ENCODE measurements around the gene CRB2. TPM values are rescaled to one million over a fixed set of nuclear protein-coding genes. Genes with fewer than 3 reads are reported as not detected.

CRB2 gene
- total RNA-seq, 2 experiments from 2014 or later = not detected

GRCh38 chr9:123425261-123425821, 69.3 kb downstream of the CRB2 start:
- no peaks in the 10 kb centered on the region for H3K9me3 Mint-ChIP-seq
- ATAC-seq (ENCODE audit: poor library complexity) (no peak), DNase-seq (no peak)
- H3K4me3 ChIP-seq (ENCODE audit: low read length) = no peak overlapping the region
- H3K4me1 ChIP-seq (ENCODE audit: insufficient read depth, low read length) = no peaks in the 10 kb centered on the region
- no peak overlapping the region for H3K4me3 Mint-ChIP-seq
- H3K36me3 ChIP-seq (ENCODE audit: insufficient read depth, low read length) = peaks cover 9% of the 10 kb centered on the region
- TF ChIP-seq, protein P1, sequence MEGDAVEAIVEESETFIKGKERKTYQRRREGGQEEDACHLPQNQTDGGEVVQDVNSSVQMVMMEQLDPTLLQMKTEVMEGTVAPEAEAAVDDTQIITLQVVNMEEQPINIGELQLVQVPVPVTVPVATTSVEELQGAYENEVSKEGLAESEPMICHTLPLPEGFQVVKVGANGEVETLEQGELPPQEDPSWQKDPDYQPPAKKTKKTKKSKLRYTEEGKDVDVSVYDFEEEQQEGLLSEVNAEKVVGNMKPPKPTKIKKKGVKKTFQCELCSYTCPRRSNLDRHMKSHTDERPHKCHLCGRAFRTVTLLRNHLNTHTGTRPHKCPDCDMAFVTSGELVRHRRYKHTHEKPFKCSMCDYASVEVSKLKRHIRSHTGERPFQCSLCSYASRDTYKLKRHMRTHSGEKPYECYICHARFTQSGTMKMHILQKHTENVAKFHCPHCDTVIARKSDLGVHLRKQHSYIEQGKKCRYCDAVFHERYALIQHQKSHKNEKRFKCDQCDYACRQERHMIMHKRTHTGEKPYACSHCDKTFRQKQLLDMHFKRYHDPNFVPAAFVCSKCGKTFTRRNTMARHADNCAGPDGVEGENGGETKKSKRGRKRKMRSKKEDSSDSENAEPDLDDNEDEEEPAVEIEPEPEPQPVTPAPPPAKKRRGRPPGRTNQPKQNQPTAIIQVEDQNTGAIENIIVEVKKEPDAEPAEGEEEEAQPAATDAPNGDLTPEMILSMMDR (IDR thresholded peaks at IDR 0.05) = no peak
- intact Hi-C loops (cut with DNase I, micrococcal nuclease) = no loop called here
- ChIA-PET CTCF (no interaction called here), POLR2A (no interaction called here)
- H3K27ac Mint-ChIP-seq = no peak overlapping the region
- no peak overlapping the region for H3K27ac ChIP-seq (ENCODE audit: low read depth in 1 of 2, low read length in 2 of 2)
- no peaks in the 10 kb centered on the region for H3K27me3 Mint-ChIP-seq
- no peaks in the 10 kb centered on the region for H3K4me1 Mint-ChIP-seq (ENCODE audit: low read depth)
- H3K9me3 ChIP-seq (ENCODE audit: control insufficient read depth in 1 of 2, insufficient read depth in 1 of 2, low read length in 2 of 2) = no peaks in the 10 kb centered on the region
- H3K27me3 ChIP-seq (ENCODE audit: control insufficient read depth in 1 of 2, insufficient read depth in 2 of 2, low read length in 2 of 2) = no peaks in the 10 kb centered on the region
- H3K36me3 Mint-ChIP-seq (ENCODE audit: low read depth) = peaks cover 50% of the 10 kb centered on the region

DNA sequence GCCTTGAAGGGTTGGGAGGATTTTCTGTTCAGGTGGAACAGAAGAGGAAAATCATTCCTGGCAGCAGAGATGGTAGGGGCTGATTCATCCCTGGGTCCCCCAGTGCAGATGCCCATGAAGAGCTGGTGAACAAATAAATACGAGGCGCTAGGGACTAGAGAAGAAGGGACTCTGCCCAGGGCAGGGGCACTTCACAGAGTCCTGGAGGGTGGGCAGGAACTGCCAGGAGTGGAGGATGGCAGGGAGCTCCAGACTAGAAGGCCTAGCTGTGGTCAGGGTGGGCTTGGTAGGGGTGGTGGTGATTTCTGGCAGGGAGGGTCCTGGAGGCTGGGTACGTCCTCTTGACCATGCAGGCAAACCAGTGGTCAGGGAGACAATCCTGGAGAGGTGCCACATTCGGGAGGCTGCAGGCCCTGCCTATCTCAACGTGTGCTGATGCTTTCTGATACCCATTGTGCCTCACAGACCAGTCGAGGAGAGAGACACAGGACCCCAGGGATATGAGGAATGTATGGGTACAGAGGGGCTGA, 69.9 kb downstream of the CRB2 start:
- TF ChIP-seq, protein P1 (IDR thresholded peaks at IDR 0.05) = no peak
- no peak overlapping the region for H3K4me3 Mint-ChIP-seq
- no peak overlapping the region for H3K27ac Mint-ChIP-seq
- no peaks in the 10 kb centered on the region for H3K27me3 Mint-ChIP-seq
- H3K9me3 Mint-ChIP-seq = no peaks in the 10 kb centered on the region
- POLR2A ChIA-PET = no interaction called here
- Histone ChIP-seq H3K9me3 (ENCODE audit: control insufficient read depth in 1 of 2, insufficient read depth in 1 of 2, low read length in 2 of 2) (no peaks in the 10 kb centered on the region), H3K27me3 (ENCODE audit: control insufficient read depth in 1 of 2, insufficient read depth in 2 of 2, low read length in 2 of 2) (no peaks in the 10 kb centered on the region), H3K4me3 (ENCODE audit: low read length) (no peak overlapping the region), H3K36me3 (ENCODE audit: insufficient read depth, low read length) (peaks cover 10% of the 10 kb centered on the region), H3K27ac (ENCODE audit: low read depth in 1 of 2, low read length in 2 of 2) (no peak overlapping the region), H3K4me1 (ENCODE audit: insufficient read depth, low read length) (no peaks in the 10 kb centered on the region)
- ATAC-seq (ENCODE audit: poor library complexity) (no peak), DNase-seq (no peak)
- CTCF ChIA-PET = no interaction called here
- intact Hi-C loops (cut with DNase I, micrococcal nuclease) = no loop called here
- no peaks in the 10 kb centered on the region for H3K4me1 Mint-ChIP-seq (ENCODE audit: low read depth)
- H3K36me3 Mint-ChIP-seq (ENCODE audit: low read depth) = peaks cover 54% of the 10 kb centered on the region

DNA sequence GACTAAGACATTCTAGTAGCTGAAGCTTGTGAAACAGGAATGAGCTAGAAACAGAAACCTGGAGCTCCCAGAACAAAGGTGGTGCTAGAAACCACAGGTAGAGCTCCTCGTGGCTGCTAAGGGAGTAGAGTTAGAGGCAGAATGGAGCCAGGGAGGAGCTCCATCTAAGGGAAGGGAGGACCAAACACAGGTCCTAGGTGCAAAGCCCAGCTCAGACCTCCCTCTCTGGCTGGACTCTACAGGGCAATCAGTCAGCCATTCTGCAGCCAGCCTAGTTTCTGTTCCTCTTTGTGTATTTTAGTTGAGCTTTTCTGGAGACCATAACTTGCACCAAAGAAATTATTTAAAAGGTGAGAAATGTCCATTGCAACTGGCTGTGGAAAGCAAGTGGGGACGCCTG, 70.4 kb downstream of the CRB2 start:
- H3K27ac ChIP-seq (ENCODE audit: low read depth in 1 of 2, low read length in 2 of 2) = no peak overlapping the region
- ATAC-seq (ENCODE audit: poor library complexity) (no peak), DNase-seq (no peak)
- TF ChIP-seq, protein P1 (IDR thresholded peaks at IDR 0.05) = no peak
- CTCF ChIA-PET = no interaction called here
- Mint-ChIP-seq H3K27me3 (no peaks in the 10 kb centered on the region), H3K4me3 (no peak overlapping the region), H3K4me1 (ENCODE audit: low read depth) (no peaks in the 10 kb centered on the region), H3K9me3 (no peaks in the 10 kb centered on the region), H3K36me3 (ENCODE audit: low read depth) (peaks cover 59% of the 10 kb centered on the region), H3K27ac (no peak overlapping the region)
- no peaks in the 10 kb centered on the region for H3K9me3 ChIP-seq (ENCODE audit: control insufficient read depth in 1 of 2, insufficient read depth in 1 of 2, low read length in 2 of 2)
- no peaks in the 10 kb centered on the region for H3K27me3 ChIP-seq (ENCODE audit: control insufficient read depth in 1 of 2, insufficient read depth in 2 of 2, low read length in 2 of 2)
- peaks cover 13% of the 10 kb centered on the region for H3K36me3 ChIP-seq (ENCODE audit: insufficient read depth, low read length)
- no peak overlapping the region for H3K4me3 ChIP-seq (ENCODE audit: low read length)
- intact Hi-C loops (cut with DNase I, micrococcal nuclease) = no loop called here
- POLR2A ChIA-PET = no interaction called here
- H3K4me1 ChIP-seq (ENCODE audit: insufficient read depth, low read length) = no peaks in the 10 kb centered on the region

Small RNAs within 50 kb of the gene (microRNA-seq; reads per million reads assigned to microRNA genes)
- not detected for gene MIR601 (ENCODE audit: borderline microRNAs expressed, borderline replicate concordance)

Other genes starting within 250 kb of the CRB2 start
- gene STRBP, start 87.6 kb upstream of the CRB2 start, total RNA-seq = 10 to 100 TPM; 10.9 to 12.0 TPM